ENCODE measurements around the gene MRPL55.
A peak's percentile ranks its signal among the peaks of the same experiment; 100 is the strongest.

Gene MRPL55

GRCh38 chr1:228095938-228096337 lies 13.2 kb downstream of the MRPL55 start:
- no peak overlapping the region for H3K4me3 ChIP-seq (ENCODE audit: low read length)
- no peak for TF ChIP-seq CTCF (IDR thresholded peaks at IDR 0.05; ENCODE audit: insufficient read depth, low read depth, low read length, missing control alignments)
- no peak for DNase-seq (ENCODE audit: low read depth)

- TF ChIP-seq CTCF (IDR thresholded peaks at IDR 0.05; ENCODE audit: insufficient read depth, low read depth, low read length, missing control alignments): no peak
- no peak overlapping the region for H3K4me3 ChIP-seq (ENCODE audit: low read length)
- no peak for DNase-seq (ENCODE audit: low read depth)
These were observed 13.9 kb downstream of the MRPL55 start for GRCh38 chr1:228095161-228095560.

- no peak overlapping the region for H3K4me3 ChIP-seq (ENCODE audit: low read length)
- no peak for DNase-seq (ENCODE audit: low read depth)
- no peak for TF ChIP-seq CTCF (IDR thresholded peaks at IDR 0.05; ENCODE audit: insufficient read depth, low read depth, low read length, missing control alignments)
These were observed 14.6 kb downstream of the MRPL55 start for GRCh38 chr1:228094432-228095016.

- peak; percentile 39 for DNase-seq (ENCODE audit: low read depth)
These were observed 15.8 kb downstream of the MRPL55 start for GRCh38 chr1:228093050-228093906.

GRCh38 chr1:228092342-228093049 lies 16.6 kb downstream of the MRPL55 start:
- TF ChIP-seq CTCF (IDR thresholded peaks at IDR 0.05; ENCODE audit: insufficient read depth, low read depth, low read length, missing control alignments): no peak
- no peak overlapping the region for H3K4me3 ChIP-seq (ENCODE audit: low read length)
- DNase-seq (ENCODE audit: low read depth): no peak

More at GRCh38 chr1:228093050-228093906, 15.8 kb downstream of the MRPL55 start:
- no peak for TF ChIP-seq CTCF (IDR thresholded peaks at IDR 0.05; ENCODE audit: insufficient read depth, low read depth, low read length, missing control alignments)
- no peak overlapping the region for H3K4me3 ChIP-seq (ENCODE audit: low read length)

- TF ChIP-seq CTCF (IDR thresholded peaks at IDR 0.05; ENCODE audit: insufficient read depth, low read depth, low read length, missing control alignments): no peak
- H3K4me3 ChIP-seq (ENCODE audit: low read length): no peak overlapping the region
- no peak for DNase-seq (ENCODE audit: low read depth)
These were observed 18.0 kb downstream of the MRPL55 start for GRCh38 chr1:228091084-228091483.

Data from epithelial cell of esophagus (primary cell).